Measurements from ENCODE around the gene NEDD4L.

The NEDD4L gene

DNA sequence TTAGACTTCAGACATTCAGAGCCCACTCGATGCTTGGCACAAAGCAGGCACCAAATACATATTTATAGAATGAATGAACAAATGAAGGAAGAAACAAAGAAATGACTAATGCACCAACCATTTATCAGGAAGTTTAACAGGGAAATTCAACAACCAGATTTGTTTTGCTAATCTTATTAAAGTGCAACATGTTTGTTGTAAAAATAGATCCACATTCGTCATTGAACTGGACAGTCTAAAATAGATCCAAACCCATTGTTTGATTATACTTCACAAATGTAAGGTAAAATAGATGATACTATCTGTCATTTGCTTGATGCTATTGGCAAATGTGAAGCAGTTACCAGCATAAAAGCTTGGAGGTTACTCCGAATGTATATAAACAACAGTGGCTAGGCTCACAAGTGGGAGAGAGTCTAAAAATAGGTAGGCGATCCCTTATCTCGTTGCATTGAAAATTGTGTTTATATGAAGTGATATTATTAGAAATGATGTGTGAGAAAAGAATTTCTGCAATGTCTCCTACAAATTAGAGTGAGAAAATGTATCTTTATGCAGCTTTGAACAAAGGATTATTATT lies 246.2 kb downstream of the NEDD4L start:
- DNase-seq (ENCODE audit: low spot score), result no peak
- TF ChIP-seq, protein P1, sequence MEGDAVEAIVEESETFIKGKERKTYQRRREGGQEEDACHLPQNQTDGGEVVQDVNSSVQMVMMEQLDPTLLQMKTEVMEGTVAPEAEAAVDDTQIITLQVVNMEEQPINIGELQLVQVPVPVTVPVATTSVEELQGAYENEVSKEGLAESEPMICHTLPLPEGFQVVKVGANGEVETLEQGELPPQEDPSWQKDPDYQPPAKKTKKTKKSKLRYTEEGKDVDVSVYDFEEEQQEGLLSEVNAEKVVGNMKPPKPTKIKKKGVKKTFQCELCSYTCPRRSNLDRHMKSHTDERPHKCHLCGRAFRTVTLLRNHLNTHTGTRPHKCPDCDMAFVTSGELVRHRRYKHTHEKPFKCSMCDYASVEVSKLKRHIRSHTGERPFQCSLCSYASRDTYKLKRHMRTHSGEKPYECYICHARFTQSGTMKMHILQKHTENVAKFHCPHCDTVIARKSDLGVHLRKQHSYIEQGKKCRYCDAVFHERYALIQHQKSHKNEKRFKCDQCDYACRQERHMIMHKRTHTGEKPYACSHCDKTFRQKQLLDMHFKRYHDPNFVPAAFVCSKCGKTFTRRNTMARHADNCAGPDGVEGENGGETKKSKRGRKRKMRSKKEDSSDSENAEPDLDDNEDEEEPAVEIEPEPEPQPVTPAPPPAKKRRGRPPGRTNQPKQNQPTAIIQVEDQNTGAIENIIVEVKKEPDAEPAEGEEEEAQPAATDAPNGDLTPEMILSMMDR (conservative IDR thresholded peaks at IDR 0.05; ENCODE audit: low read depth), result no peak
- H3K27ac ChIP-seq, result no peak overlapping the region
- POLR2A ChIA-PET (ENCODE audit: low non-redundant PET), result no interaction called here
- CTCF ChIA-PET, result no interaction called here

DNA sequence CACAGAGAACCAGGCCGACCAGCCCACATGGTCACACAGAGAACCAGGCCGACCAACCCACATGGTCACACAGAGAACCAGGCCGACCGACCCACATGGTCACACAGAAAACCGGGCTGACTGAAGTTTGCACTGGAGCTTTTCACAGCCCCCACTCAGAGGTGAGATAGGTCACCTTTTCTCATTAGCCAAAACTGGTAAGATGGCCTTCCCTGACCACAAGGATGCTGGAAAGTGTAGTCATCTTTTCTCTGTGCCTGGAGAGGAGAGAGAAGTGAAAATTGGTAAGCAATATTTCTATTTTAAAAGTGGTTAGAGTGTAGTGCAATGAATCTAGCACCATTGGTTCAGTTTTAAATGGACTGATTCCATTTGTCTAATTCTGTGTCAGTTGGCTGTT lies 247.1 kb downstream of the NEDD4L start:
- ChIA-PET POLR2A (ENCODE audit: low non-redundant PET) (no interaction called here), CTCF (no interaction called here)
- DNase-seq (ENCODE audit: low spot score), result no peak
- no peak overlapping the region for H3K27ac ChIP-seq
- TF ChIP-seq, protein P1 (conservative IDR thresholded peaks at IDR 0.05; ENCODE audit: low read depth), result no peak

DNA sequence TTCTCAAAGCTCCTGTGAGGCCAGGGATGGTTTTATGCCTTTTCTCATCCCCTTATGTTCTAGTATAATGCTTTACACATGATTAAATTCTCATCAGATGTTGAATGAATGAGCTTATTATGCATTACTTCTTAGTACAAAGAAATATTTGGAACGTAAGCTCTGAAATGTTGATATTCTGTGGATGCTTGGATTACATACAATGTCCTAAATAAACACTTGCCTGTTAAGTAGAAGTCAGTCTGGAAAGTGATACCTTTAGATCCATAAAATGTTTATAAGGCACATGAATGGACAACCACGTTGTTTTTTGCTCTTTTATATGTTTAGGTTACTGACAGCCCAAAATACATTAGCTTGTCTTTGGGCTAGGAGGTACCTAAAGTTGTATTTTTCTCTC lies 248.6 kb downstream of the NEDD4L start:
- DNase-seq (ENCODE audit: low spot score), result no peak
- TF ChIP-seq, protein P1 (conservative IDR thresholded peaks at IDR 0.05; ENCODE audit: low read depth), result no peak
- POLR2A ChIA-PET (ENCODE audit: low non-redundant PET), result no interaction called here
- CTCF ChIA-PET, result no interaction called here
- no peak overlapping the region for H3K27ac ChIP-seq

DNA sequence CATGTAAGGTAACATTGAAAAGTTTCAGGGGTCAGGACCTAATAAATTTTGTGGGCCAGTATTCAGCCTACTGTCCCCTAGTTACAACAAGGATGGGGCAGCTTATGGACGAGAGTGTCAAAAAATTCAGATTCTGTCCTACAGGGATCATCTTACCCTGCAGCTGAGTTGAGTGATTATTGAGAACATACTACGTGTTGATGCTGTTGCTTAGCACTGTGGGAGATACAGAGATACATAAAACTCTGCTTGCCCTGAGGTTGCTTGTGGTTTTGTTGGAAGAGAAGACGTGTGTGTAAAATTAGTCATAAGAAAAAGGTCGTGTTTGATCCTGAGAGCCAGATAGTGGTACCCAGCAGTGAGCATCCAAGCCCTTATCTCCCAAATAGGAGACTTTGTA lies 253.2 kb downstream of the NEDD4L start:
- ChIA-PET POLR2A (ENCODE audit: low non-redundant PET) (no interaction called here), CTCF (no interaction called here)
- no peak for DNase-seq (ENCODE audit: low spot score)
- TF ChIP-seq, protein P1 (conservative IDR thresholded peaks at IDR 0.05; ENCODE audit: low read depth), result no peak
- no peak overlapping the region for H3K27ac ChIP-seq

DNA sequence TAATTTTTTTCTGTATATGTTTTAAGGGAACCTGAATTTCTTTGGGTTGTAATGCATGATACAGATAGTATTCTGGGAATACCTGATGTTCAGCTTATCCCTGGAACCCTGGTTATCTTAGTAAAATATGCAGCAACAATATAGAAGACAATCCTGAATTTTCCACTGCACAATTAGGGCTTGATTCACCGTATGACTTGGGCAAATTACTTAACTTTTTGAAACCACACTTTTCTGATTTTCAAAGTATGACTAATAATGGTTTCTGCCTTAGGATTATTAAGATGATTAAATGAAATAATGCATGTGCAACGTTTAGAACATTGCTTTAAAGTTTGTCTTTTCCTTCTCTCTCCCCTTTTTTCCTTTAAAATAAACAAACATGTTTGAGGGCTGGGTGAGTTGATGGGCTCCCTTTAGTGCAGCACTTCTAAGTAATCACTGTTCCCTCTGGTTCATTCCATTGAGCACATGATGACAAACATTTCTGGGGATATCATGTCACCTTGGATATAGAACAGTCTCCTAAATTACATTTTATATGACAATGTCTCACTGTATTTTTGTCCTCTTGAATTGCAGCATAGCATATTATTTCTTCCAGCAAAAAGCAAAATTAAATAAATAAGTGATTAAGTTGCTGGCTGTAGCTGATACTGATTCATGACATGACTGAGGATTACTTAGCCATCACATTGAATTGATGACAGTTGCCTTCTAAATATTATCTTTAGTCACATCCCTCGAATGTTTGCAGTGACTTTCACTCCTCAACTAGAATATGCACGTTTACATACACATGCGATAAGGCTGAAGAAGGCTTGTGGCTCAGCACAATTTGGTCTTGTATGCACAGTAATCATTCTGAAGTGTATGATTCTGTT lies 254.5 kb downstream of the NEDD4L start:
- TF ChIP-seq, protein P1 (conservative IDR thresholded peaks at IDR 0.05; ENCODE audit: low read depth), result no peak
- DNase-seq (ENCODE audit: low spot score), result no peak

DNA sequence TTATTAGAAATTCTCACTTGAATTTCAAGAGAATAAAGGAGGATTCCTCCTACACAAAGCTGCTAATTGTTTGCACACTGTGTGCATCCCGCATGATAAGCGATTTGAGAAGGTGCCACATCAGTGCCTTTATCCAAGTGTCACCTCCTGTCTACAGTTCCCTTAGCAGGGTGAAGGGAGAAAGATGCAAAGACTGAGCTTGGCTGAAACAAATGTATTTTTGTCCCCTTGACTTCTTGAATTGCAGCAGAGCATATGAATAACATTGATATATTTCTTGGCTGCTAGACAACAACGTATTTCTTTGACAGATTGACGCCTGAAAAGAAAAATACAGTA lies 255.1 kb downstream of the NEDD4L start:
- ChIA-PET CTCF (interaction anchor here (0.6 to 0.7 kb wide), 2 partner anchors 21 to 70 kb away, joined by 4 to 6 read pairs; no protein-coding TSS in a partner anchor), POLR2A (ENCODE audit: low non-redundant PET) (no interaction called here)
- H3K27ac ChIP-seq, result no peak overlapping the region
- DNase-seq (ENCODE audit: low spot score), result no peak
- TF ChIP-seq, protein P1 (conservative IDR thresholded peaks at IDR 0.05; ENCODE audit: low read depth), result no peak

More for the DNA sequence above, 254.5 kb downstream of the NEDD4L start:
- POLR2A ChIA-PET (ENCODE audit: low non-redundant PET), result no interaction called here
- H3K27ac ChIP-seq, result no peak overlapping the region
- CTCF ChIA-PET, result interaction anchor here (0.5 kb wide), 1 partner anchor 513 kb away, joined by 3 read pairs; no protein-coding TSS in a partner anchor
